HG03196 (cell line): Measurements from ENCODE around the gene PROM2.
"Not testable (repeated sequence)": the region's sequence is repeated elsewhere in the genome, so short reads cannot be mapped to it uniquely, and the experiment has no call there.

Experiments used
- ATAC-seq: cut with Tn5 transposase; IDR thresholded peaks from one replicate; pipeline ENCODE4 v1.9.1; 2021; ENCODE audit not compliant: unreplicated experiment

The PROM2 gene

DNA sequence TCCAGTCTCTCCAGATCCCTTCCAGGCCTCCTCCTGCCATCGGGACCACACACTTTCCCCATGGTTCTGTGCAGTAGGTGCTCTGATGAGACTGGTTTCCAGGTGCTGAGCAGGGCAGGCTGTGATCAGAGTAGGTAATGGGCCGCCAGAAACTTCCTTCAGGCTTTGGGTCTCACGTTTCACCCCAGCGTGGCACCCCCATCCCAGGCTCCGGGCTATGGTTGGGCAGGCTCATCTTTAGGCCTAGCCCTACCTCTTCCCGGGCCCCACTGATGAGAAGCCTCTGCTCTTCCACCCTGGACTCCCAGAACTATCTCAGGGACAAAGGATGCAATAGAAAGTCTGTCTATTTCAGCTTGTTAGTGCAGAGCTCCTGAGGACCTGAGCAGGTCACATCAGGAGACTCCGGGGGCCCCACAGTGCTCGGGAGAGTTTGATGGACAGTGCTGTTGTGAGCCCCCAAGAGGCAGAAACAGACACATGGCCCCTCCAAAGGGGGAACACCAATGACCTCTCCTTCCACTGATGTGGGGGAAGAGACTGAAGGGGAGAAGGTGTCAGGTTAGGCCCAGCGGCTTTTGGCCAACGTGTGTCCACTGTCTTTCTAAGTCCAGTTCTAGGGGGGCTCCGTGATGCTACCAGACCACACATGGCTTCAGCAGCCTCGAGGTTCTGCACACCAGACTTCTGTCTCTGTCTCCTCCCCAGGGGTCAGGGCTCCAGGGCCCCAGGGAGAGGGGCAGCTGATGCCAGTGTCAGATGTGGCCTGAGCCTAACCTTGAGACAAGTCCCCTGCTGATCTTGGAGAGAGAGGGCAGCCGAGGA is 5.8 kb upstream of the PROM2 start:
- no peak for ATAC-seq

DNA sequence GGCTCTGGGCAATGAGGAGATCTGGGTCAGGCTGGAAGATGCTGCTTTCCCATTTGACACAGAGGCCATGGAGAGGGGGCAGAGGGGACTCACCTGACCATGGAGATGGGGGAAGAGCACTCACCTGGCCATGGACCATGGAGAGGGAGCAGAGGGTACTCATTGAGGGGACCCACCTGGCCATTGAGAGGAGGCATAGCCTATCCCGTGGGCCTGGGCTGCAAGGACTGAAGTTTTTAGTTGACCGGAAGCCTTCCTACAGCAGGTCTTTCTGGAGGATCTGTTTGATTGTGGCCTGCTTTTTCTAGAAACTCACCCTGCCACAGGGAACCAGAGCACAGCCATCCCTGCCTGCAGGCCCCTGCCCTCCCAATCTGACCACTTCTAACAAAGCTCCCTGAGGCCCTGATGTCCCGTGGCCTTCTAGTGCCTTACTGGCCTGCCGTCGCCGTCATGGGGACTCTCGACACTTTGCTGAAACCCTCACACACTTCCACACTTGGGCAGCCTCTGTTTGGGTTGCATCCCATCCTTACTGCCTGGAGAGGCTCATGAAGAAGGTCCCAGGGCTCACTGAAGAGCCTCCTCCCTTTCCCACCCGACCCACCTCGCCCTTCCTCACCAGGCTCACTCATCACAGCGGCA is 5.1 kb upstream of the PROM2 start:
- no peak for ATAC-seq

DNA sequence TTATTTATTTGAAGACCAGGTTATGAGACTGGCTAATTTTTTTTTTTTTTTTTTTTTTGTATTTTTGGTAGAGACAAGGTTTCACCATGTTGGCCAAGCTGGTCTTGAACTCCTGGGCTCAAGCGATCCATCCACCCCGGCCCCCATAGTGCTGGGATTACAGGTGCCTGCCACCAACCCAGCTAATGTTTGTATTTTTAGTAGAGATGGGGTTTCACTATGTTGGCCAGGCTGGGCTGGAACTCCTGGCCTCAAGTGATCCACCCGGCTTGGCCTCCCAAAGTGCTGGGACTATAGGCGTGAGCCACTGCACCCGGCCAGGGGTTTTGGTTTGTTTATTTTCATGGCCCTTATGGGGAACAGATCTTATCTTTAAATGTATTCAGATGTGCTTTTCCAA is 4.5 kb upstream of the PROM2 start:
- not testable (repeated sequence) for ATAC-seq

DNA sequence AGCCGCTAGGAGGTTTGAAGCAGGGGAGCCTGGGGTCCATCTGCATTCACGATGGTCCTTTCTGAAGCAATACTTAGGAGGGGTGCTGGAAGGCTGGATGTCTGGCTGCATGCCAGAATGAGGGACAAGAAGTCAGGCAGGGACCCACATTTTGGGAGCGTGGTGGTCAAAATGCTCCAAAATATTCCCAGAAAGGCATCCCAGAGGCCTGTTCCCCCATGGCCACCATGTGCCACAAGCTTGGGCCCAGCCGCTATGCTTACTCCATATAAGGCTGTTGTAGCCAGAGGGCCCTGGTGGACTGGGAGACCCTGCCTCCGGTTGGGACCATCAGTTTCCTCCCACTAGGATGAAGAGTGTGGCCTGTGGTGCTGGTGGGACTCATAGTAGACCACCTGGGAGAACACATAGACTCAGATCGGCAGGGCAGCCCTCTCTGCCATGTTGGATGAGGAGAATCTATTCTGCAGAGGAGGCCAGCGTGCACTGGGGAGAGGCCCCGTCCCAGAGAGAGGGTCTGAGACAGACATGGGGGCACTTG is 3.6 kb upstream of the PROM2 start:
- no peak for ATAC-seq

- ATAC-seq, result no peak
These were observed 2.8 kb upstream of the PROM2 start for GRCh38 chr2:95271381-95271971.

DNA sequence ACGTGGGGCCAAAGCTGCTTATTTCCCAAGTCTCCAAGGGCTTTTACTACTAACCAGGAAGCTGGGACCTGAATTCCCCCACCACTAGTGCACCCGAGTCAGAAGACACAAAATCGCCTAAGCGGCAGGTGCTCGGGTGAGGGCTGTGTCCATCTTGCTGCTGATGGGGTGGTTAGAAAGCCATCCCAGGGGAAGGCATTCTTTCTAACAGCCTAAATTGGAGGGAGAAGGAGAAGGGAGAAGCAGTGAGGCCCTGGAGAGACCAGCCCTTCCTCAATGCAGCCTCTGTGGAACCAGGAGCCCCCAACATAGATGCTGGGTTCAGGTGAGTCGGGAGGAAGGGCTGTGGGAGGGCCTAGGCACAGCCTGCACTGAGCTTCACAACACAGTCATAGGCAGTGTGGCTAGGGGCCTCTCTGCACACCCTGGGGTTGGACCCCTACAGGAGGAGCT is 1.9 kb upstream of the PROM2 start:
- no peak for ATAC-seq

GRCh38 chr2:95272781-95273180 is 1.5 kb upstream of the PROM2 start:
- no peak for ATAC-seq

DNA sequence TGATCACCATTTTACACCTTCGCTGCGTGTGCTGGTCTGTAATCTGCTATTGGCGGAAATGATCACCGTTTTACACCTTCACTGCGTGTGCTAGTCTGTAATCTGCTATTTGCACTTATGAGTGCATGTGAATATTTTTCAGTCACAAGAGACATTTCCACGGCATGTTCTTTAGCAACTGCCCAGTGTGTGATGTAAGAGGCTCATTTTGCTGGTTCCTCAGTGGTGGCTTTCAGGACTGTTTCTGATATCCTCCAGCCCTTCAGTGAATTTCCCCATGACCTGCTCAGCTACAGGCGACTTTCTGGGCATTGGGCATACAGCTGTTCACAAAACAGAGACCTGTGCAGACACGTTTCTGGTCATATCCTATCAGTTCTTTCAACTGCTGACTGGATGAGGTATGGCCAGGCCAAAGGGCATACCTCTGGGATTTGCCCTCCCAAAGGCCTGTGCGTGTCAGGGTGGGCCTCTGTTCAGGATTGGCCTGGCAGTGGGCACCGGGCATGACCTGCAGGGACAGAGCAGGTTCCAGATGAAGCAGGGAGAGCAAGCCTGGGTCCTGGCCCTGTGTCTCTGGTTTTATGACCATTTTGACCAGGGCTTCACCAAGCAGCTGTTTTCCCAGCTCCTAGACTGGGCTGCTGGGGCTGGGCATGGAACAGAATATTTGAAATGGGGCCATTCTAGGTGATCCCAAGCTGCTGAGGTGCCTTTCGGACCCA is 521 bp upstream of the PROM2 start:
- no peak for ATAC-seq

GRCh38 chr2:95275151-95275515 is 884 bp downstream of the PROM2 start:
- ATAC-seq, result no peak

DNA sequence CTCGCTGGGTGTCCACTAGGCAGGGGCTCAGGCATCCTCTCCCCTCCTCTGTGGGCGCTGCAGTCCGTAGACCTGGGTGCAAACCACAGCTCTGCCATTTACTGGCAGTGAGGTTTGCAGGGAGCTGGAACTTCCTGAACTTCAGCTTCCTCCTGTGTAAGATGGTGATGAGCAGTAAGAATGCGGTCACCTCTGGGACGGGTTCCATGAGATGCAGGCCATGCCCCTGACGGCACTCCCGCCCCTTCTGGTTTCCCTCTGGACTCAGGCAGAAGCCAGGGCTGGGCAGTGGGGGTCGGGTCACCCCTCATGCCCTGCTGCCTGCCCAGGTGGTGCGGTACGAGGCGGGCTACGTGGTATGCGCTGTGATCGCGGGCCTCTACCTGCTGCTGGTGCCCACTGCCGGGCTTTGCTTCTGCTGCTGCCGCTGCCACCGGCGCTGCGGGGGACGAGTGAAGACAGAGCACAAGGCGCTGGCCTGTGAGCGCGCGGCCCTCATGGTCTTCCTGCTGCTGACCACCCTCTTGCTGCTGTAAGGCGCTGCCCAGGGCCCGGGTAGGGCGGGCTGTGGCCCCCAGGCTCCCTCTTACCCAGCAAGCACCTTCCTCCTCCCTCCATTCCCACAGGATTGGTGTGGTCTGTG is 1.5 kb downstream of the PROM2 start:
- ATAC-seq, result no peak

DNA sequence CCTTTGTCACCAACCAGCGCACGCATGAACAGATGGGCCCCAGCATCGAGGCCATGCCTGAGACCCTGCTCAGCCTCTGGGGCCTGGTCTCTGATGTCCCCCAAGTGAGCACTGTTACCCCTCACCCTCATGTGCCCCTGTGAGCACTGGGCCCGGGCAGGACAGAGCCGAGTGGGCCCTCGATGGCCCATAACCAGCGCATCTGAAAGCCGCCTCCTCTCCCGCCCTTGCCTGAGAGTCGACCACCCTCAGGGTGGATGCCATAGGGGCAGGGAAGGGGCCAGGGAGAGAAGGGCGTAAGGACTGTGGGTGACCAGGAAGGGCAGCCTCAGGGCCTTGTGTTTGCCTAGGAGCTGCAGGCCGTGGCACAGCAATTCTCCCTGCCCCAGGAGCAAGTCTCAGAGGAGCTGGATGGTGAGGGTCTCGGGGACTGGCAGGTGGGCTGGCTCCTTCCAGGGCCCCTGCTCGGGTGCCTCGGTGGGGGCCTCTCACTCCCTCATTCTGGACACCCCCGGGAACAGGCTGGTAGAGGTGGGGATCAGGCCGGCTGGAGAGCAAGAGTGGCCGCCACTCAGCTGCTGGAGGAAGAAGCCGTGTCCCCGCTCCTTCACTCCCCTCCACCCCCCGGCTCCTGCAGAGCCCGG is 2.1 kb downstream of the PROM2 start:
- ATAC-seq, result no peak

DNA sequence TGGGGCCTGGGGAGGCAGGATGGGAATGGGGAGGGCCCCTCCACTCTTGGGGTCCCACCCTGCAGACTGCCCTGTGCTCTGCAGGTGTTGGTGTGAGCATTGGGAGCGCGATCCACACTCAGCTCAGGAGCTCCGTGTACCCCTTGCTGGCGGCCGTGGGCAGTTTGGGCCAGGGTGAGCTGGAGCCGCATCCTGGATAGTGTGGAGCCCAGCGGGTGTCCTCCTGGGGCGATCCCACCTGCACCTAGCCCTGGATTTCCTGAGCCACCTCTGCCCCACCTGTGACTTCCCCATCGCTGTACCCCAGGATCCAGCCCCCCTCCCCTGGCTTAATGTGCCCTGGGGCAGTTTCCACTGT is 2.6 kb downstream of the PROM2 start:
- ATAC-seq, result no peak

GRCh38 chr2:95277246-95277906 is 3.1 kb downstream of the PROM2 start:
- ATAC-seq, result no peak

DNA sequence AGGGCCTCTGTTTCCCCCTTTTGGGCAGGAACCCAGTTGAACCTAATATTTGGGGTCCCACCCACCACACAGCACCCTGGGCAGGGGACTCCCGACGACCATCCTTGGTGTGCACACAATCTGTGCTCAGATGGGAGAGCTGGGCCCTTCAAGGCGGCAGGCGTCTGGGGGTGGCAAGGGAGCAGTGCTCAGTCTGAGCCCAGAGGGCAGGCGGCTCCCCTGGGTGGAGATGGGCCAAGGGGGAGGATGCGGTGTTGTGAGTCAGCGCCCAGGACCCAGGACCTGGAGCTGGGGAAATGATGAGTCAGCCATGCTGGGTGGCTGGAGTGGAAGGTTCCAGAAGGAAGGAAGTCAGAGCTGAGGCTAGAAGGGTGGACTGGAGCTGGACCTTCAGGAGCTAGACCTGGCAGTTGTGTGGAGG is 3.8 kb downstream of the PROM2 start:
- ATAC-seq, result no peak

DNA sequence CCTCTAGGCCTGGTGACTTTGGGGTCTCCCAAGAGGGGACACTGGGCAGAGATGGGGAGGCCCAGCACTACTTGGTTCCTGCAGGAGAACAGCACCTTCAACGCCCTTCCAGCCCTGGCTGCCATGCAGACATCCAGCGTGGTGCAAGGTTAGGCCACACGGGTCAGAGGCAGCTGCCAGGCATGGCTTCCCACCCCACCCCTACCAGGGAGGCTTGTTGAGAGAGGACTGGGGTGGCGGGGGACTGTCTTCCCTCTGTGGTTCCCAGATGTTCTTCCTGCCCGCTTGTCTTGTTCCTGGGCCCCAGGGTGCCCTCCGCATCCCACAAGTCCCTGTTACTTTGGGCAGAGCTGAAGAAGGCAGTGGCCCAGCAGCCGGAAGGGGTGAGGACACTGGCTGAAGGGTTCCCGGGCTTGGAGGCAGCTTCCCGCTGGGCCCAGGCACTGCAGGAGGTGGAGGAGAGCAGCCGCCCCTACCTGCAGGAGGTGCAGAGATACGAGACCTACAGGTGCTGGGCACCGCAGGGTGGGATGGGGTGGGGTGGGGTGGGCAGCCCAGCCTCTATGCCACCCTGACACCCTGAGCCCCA is 4.5 kb downstream of the PROM2 start:
- no peak for ATAC-seq

DNA sequence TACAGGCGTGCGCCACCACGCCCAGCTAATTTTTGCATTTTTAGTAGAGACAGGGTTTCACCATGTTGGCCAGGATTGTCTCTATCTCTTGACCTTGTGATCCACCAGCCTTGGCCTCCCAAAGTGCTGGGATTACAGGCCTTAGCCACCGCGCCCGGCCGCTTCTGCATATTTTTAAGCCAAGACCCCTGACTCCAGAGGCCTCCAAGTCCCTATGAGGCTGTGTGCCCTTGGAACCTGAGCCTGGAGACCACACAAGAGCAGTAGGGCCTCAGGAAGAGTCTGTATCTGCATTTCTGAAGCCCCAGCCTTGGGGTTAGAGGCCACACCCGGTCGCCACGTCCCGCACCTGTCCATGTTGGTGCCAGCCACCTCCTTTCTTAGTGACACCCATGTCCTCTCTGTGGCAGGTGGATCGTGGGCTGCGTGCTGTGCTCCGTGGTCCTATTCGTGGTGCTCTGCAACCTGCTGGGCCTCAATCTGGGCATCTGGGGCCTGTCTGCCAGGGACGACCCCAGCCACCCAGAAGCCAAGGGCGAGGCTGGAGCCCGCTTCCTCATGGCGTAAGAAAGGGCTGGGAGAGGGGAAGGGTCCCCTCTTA is 5.3 kb downstream of the PROM2 start:
- ATAC-seq, result no peak

GRCh38 chr2:95281071-95281470 is 6.8 kb downstream of the PROM2 start:
- ATAC-seq, result no peak

DNA sequence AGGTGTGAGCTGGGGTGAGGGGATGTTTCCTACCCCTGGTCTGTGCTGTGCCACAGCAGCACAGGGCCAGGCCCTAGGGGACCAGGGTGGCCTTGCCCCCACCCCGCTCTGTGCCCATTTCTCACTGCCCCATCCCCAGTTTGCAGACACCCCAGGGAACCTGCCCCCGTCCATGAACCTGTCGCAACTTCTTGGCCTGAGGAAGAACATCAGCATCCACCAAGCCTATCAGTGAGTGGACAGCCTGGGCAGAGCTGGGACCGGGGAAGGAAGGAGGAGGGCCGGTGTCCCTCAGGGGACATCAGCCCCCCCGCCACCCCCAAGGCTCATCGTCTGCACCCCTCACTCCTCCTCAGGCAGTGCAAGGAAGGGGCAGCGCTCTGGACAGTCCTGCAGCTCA is 7.5 kb downstream of the PROM2 start:
- no peak for ATAC-seq

DNA sequence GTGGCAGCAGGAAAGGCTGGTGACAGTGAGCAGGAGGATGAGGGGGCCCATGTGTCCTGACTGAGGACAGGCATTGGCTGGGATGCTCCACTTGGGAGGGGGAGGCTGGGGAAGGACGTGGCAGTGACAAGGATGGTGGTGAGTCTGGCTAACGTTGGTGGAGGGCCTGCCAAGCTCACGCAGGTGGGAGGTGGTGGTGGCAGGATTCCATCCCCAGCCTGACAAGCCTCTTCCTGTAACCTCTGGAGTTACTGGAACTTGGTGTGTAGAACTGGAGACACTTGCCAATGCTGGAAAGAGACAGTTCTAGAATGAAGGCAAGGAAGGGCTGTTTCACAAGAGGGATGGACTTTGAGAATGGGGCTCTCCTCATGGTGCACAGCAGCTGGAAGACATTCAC is 8.2 kb downstream of the PROM2 start:
- no peak for ATAC-seq
